Measurements from ENCODE around the gene OSM.
A peak's percentile ranks its signal among the peaks of the same experiment; 100 is the strongest.
"Not testable (repeated sequence)": the region's sequence is repeated elsewhere in the genome, so short reads cannot be mapped to it uniquely, and the experiment has no call there.

The OSM gene

DNA sequence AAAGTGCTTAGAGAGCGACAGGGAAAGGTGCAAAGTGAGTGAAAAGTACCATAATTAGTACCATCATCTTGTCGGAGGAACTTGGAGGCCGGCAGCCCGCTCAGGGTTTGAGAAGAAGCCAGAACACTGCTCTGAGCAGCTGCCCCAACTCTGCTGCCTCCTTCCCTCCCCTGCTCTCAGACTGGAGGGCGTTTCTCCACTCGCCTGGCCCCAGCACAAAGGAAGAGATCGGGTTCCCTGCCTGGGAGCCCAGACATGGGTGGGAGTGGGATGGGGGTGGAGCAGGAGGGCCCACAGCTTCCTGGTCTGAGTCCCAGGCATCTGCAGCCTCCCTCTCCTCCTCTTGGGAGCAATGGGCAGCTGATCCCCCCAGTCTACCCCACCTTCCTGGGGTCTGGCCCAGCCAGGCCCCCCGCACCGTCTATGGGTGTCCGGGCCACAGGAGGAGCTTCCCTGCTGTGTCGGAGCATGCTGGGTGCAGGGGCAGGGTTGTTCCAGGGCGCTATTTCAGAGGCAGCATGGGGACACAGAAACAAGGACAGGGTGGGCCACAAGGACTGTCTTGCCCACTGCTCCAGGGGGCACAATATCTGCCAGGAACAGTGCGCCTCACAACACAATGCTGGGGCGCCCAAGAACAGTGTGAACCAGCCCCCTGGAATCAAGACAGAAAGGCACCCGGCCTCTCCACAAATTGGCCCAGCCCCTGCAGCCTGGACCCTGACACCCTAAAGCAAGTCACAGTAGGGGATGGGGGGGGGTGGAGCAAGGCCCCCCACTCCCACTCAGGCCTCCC, 24.9 kb downstream of the OSM start:
- DNase-seq = no peak

DNA sequence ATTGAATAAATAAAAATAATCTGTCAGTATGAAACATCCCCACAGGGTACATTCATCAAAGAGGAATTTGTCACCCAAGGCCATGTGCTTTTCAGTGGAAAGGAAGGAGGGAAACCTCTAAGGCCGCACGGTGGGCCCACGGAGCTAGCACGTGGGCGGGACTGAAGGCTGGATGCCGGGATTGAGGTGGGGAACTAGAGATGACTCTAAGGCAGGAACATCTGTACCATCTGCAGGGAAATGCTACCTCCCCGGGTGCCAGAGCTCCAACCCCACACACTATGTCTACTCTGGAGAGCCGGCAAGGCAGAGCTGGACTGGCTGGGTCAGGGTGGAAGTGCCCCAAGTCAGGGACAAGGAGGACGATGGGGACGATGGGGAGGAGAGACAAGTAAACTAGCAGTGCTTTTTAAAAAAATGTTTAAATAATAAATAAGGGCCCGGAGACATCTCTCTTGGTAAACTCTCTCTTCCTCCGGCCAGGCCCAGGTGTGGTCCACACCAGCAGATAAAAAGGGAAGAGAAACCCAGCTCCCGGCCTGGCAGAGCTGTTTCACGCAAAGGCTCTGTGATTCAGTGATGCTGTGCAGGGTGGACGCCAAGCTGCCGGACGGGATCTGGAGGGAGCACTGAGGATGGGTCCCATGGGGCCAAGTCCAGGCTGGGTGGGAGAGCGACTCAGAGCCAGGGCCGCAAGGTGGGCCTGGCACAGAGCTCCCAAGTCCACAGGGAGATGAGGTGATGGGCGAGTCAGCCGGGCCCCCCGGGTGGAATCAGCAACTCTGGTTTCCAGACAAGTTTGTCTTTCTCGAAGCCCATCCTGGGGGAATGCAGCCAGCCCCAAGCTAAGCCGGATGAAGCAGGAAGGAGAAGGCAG, 25.9 kb downstream of the OSM start:
- no peak for DNase-seq

DNA sequence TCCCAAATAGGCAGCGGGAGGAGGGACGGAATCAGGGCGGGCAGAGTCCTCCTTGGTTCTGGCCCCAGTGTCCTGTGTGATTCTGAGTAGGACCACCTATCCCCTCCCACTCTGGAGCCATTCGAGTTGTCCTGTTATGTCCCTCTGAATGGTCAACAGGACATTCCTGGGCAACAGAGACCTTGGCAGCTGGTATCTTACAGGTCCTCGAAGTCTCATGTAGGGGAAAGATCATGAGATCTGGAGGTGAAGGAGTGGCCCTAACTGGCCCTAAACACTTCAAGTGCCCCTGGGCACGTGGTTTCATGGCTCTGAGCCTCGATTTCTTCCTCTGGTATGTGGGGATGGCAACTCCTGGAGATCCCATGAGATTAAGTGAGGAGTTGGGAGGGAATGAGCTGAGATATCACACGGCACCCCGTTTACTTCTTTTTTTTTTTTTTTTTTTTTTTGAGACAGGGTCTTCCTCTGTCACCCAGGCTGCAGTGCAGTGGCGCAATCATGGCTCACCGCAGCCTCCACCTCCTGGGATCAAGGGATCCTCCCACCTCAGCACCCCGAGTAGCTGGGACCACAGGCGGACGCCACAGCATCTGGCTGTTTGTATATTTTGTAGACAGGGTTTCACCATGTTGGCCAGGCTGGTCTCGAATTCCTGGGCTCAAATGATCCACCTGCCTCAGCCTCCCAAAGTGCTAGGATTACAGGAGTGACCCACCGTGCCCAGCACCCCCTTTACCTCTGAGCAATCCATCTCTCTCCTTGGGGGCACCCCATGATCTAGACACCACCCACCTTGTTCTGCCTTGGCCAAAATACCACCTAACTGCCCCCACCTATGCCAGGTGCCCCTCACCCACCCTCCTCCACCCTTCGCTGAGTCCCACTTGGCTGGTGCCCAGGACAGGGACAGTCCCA, 26.9 kb downstream of the OSM start:
- no peak for DNase-seq

- peak; percentile 29 for DNase-seq
Observed at GRCh38 chr22:30238661-30239487, 27.8 kb downstream of the OSM start.

DNA sequence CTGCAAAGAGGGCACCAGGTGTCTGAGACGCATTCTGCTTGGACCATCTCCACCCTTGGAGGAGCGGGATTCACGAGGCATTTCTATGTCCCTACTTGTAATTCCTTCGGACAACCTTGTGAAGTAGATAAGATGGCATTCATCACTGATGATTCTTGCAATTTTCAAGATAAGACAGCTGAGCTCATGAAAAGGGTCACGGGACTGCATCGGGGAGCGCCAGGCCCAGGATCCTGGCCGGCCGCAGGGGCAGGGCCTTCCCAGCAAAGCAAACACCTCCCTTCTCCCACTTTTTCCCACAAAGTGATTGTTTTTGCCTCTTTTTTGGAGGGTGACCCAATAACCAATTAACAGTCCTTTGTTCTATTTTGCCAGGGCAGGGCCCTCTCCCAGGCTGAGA, 28.5 kb downstream of the OSM start:
- DNase-seq = no peak

- no peak for DNase-seq
Observed at GRCh38 chr22:30236875-30237274, 29.8 kb downstream of the OSM start.

GRCh38 chr22:30235687-30236170, 30.9 kb downstream of the OSM start:
- DNase-seq = no peak

GRCh38 chr22:30234786-30235470, 31.7 kb downstream of the OSM start:
- DNase-seq = no peak

GRCh38 chr22:30234325-30234724, 32.3 kb downstream of the OSM start:
- not testable (repeated sequence) for DNase-seq

GRCh38 chr22:30233582-30233981, 33.1 kb downstream of the OSM start:
- DNase-seq = no peak

DNA sequence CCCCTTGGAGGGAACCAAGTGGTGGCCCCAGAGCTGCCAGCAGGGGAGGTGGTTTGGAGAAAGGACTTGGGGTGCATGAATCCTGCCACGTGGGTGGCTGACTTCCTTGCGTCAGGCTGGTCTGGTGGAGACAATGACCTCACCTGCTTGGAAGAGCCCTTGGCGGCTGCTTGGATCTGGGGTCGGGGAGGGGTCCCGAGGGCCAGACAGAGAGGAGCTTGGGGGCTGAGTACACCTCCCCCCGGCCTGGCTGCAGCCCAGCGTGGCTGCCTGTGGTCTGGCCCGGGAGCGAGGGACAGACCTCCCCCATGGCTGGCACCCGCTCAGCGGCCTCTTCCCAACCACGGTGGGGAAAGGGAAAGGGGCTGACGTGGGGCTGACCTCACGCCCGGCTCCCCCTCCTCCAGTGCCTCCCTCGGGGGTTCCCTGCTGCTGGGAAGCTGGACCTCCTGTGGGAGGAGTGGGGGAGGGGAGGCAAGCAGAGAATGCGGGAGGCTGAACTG, 33.9 kb downstream of the OSM start:
- no peak for DNase-seq

DNA sequence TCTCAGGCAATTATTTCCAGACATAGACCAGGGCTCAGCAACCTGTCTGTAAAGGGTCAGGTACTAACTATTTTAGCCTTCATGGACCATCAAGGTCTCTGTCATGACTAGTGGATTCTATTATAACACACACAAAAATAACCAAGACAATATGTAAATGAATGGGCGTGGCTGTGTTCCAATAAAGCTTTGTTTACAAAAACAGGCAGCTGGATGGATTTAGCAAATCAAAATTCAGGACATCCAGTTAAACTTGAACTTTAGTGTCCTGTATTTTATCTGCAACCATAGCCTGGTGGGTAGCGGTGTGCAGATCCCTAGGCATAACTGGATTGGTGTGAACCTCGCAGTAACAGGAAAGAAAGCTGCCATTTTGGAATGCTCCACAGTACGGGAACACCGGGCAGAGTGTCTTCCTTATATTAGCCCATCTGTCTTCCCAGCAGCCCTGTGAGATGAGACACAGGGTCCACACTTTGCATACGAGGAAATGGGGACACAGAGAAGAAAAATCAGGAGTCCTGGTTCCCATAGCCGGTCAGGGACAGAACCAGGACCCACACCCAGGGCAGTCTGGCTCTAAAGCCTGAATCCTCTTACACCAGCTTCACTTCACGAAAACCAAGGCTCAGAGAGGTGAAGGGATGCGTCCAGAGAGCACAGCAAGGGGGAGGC, 35.7 kb downstream of the OSM start:
- no peak for DNase-seq

DNA sequence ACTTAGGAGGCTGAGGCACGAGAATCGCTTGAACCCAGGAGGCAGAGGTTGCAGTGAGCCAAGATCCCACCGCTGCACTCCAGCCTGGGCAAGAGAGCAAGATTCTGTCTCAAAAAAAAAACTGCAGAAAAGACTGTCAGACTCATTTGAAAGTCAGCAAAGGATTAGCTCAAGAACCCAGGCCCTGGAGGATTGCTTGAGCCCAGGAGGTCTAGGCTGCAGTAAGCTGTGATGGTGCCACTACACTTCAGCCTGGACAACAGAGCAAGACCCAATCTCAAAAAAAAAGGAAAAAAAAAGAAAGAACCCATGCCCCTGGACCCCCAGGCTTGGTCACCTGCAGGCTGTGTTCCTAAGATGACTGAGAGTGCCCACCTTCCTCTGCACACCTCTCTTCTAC, 36.3 kb downstream of the OSM start:
- no peak for DNase-seq

DNA sequence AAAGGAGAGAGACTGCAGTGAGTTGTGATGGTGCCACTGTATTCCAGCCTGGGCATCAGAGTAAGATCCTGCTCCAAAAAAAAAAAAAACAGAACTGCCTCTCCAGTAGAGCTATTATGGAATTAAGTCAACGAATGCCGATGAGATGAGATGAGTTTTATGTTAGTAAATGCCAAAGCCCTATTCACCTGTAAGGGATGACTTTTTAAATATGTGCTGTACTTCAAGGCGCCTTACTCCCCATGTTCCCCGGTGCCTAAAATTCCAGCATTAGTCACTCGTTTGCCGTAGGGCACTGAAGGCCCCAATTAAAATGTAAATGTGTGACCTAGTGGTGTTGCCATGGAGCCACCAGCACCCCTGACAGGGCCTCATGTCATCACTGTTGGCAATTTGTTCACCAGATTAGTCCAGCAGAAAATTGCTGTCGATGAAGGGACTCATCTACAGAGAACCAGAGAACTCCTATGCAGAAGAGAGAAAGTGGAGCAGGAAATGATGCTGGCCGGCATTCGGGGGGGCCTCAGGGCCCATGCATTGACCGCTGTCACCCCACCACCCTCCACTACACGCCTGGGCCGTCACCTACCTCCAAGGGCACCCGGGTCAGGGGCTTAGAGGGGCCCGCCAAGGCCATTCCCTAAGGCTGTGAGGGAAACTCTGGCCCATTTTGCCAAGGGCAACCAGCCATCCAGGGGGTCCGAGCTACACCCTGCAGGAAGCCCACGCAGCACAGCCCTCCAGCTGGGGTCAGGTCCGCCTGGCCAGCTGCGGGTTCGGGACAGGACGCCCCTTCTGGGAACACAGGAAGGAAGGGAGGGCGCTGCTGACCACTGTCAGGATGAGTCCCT, 37.9 kb downstream of the OSM start:
- peak; percentile 15 for DNase-seq

DNA sequence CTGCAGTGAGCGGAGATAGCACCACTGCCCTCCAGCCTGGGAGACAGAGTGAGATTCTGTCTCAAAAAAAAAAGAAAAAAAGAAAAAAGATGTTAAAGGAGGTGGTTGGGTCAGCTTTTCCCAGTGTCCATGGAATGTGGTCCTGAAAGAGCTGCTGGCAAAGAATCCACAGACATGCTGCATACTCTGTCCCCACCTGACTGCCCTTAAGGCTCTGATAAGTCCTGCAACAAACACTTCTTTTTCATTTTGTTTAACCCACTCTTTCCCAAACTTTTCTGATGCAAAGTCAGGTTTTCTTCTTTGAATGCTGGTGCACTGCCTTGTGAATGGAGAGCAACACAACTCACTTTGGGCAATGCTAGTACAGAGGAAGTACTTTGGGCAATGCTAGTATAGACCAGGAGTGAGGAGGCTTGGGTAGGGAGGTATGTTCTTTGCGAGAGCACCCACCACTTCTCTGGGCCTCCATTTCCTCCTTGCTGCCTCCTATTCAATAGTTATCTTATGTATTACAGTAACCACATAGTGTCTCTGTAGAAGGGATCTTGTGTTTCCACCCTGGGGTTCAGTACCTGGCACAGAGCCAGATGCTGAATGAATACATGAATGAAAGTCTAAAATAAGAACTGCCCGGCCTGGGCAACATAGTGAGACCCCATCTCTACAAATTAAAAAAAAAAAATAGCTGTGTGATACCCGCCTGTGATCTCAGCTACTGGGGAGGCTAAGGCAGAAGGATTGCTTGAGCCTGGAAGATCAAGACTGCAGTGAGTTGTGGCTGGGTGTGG, 39.0 kb downstream of the OSM start:
- DNase-seq = no peak

DNA sequence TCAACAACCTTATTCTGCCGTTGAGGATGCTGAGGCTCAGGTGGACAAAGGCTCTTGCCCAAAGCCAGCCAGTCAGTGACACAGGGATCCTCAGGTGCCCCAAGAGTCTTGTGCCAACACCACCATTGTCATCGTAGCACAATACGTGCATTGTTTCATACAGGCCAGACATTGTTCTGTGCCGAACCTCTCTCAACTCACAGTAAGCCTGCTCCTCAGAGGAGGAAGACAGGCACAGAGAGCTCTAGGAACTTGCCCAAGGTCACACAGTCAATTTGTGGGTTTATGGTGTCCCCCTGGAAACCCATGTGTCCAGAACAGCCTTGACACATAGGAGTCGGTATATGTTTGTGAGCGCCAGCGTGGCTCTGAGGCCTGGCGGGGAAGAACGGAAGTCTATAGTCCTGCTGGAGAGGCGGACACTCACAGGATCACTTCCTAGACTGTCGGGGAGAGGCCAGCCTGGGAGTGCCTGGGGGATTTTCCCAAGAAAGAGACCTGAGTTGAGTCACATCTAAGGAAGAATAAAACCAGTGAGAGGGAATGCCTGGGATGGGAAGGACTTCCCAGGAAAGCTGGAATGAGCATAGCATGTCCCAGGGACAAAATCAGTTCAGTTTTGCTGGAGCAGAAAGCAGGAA, 40.3 kb downstream of the OSM start:
- no peak for DNase-seq

GRCh38 chr22:30225220-30225927, 41.3 kb downstream of the OSM start:
- DNase-seq = no peak
